CD4-positive, CD25-positive, alpha-beta regulatory T cell (primary cell): Measurements from ENCODE around the gene GULP1. TPM values are rescaled to one million over a fixed set of nuclear protein-coding genes. Genes with fewer than 3 reads are reported as not detected.
"Not testable (repeated sequence)": the region's sequence is repeated elsewhere in the genome, so short reads cannot be mapped to it uniquely, and the experiment has no call there.

Source experiments
- ATAC-seq, 2 donors: fragments of 150-1000 bp; cut with Tn5 transposase; one replicate each; pipeline ENCODE4 v1.10.0; 2021; ENCODE audit warnings: low read depth in 2 of 2, moderate number of reproducible peaks in 2 of 2, moderate library complexity in 1 of 2
- DNase-seq, 3 donors: peaks; one replicate each; pipeline versions ENCODE4 v3.0.0 to v3.0.0-alpha.2; 2012 to 2022; ENCODE audit warnings: mixed read lengths in 1 of 3
- H3K27ac ChIP-seq: one replicate; pipeline ENCODE4 v1.7.0; 2013; ENCODE audit warnings: mild to moderate bottlenecking, low read length; ENCODE audit not compliant: insufficient read depth, poor library complexity, severe bottlenecking
- H3K27me3 ChIP-seq: one replicate; pipeline ENCODE4 v1.7.0; 2013; ENCODE audit warnings: low read length; ENCODE audit not compliant: control insufficient read depth, insufficient read depth
- H3K36me3 ChIP-seq: one replicate; pipeline ENCODE4 v1.7.0; 2013; ENCODE audit warnings: mild to moderate bottlenecking, low read length, moderate library complexity; ENCODE audit not compliant: control insufficient read depth, insufficient read depth
- H3K4me1 ChIP-seq: 2 replicates; pipeline ENCODE4 v1.7.0; 2013; ENCODE audit warnings: mild to moderate bottlenecking, low read length; ENCODE audit not compliant: insufficient read depth, control insufficient read depth, poor library complexity, severe bottlenecking
- H3K4me3 ChIP-seq: one replicate; pipeline ENCODE4 v1.7.0; 2013; ENCODE audit warnings: low read depth, mild to moderate bottlenecking, low read length, moderate library complexity
- H3K9me3 ChIP-seq, 2 experiments: 1 replicate in 1 of 2; 2 replicates in 1 of 2; pipeline ENCODE4 v1.7.0; 2013; ENCODE audit warnings: low read length in 2 of 2, mild to moderate bottlenecking in 1 of 2, moderate library complexity in 1 of 2; ENCODE audit not compliant: control insufficient read depth in 2 of 2
- H3K27ac Mint-ChIP-seq, 3 donors: one replicate each; pipeline ENCODE4 v1.8.0; 2020 to 2022; ENCODE audit warnings: mild to moderate bottlenecking in 3 of 3, mixed read lengths in 3 of 3, moderate library complexity in 2 of 3
- H3K27me3 Mint-ChIP-seq: one replicate; pipeline ENCODE4 v1.8.0; 2022; ENCODE audit warnings: mild to moderate bottlenecking, mixed read lengths
- H3K36me3 Mint-ChIP-seq: one replicate; pipeline ENCODE4 v1.8.0; 2020; ENCODE audit warnings: mixed read lengths
- H3K4me1 Mint-ChIP-seq, 4 donors: one replicate each; pipeline ENCODE4 v1.8.0; 2020 to 2022; ENCODE audit warnings: mixed read lengths in 4 of 4, mild to moderate bottlenecking in 1 of 4
- H3K4me3 Mint-ChIP-seq, 4 donors: one replicate each; pipeline ENCODE4 v1.8.0; 2020 to 2022; ENCODE audit warnings: mild to moderate bottlenecking in 4 of 4, mixed read lengths in 4 of 4, moderate library complexity in 3 of 4
- H3K9me3 Mint-ChIP-seq, 7 donors: one replicate each; pipeline ENCODE4 v1.8.0; 2020 to 2022; ENCODE audit warnings: mixed read lengths in 7 of 7, mild to moderate bottlenecking in 3 of 7, moderate library complexity in 2 of 7
- polyA plus RNA-seq, 4 donors: library from polyadenylated mRNA; unstranded; fragments of 300-500 nt; fragmentation: Illumina TruSeq; gene quantifications; one replicate each; pipeline ENCODE4 v1.2.3, GENCODE V29; 2021
- total RNA-seq: library from RNA; stranded (reverse); gene quantifications from one replicate; pipeline ENCODE4 v1.2.3, GENCODE V29; 2022

GULP1 gene
- total and polyA plus RNA-seq, 5 donors from 2014 or later, result not detected

DNA sequence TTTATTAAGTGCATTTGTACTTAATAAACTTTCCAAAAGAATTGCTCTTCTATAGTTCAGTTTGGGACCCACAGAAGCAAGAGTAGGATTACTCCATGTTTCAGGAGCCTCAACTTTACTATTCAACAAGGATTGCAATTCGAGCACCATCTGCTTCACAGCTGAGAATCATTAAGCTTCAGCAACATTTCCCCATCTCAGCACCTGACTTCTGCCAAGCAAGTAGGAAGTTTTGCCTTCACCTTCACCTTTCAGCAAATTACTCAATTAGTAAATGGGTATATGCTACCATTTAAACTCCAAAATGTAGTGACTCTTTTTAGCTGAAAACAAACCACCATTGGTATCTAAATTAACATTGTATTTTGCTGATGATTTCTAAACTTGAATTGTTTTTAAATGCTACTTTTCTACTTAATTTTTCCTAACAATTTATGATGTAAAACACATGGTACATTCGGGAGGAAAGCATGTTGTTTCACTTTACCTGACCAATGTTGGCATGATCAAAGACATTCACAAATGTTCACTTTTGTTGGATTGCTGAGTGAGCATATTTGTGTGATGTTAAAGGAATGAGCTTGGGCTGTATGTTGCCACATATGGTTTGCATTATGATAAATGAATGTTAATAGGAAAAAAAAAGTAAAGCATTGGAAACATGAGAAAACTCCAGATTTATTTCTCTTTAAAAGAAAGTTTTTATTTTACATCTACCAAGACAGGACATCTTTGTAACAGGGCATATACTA, 159.2 kb downstream of the GULP1 start:
- ATAC-seq (no peak), DNase-seq (no peak)
- Mint-ChIP-seq H3K27me3 (no peaks in the 10 kb centered on the region), H3K4me1 (no peaks in the 10 kb centered on the region), H3K9me3 (peaks cover 0 to 6% (median 0%) of the 10 kb centered on the region in 7 donors), H3K36me3 (no peaks in the 10 kb centered on the region), H3K27ac (no peak overlapping the region), H3K4me3 (no peak overlapping the region)
- Histone ChIP-seq H3K4me1 (no peaks in the 10 kb centered on the region), H3K27ac (no peak overlapping the region), H3K27me3 (no peaks in the 10 kb centered on the region), H3K36me3 (no peaks in the 10 kb centered on the region), H3K9me3 (no peaks in the 10 kb centered on the region), H3K4me3 (no peak overlapping the region)

DNA sequence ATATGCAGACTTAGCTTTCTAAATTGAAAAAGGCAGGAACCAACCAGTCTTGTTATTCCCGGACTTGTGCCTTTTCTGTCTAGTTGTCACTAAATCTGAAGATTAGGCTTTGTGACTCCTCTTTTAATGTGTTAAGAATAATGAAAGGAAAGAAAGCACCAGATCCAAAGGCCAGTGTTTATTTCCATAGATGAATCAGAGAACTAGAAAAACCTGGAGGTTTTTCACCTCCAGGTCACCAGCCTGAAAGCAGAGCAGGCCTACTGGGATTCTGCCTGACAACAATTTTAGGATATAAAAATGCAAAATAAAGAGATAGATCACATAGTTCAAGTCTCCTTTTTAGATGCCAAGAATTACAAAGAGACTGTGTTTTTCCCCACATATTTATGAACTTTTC, 160.4 kb downstream of the GULP1 start:
- no peaks in the 10 kb centered on the region for H3K36me3 Mint-ChIP-seq
- ATAC-seq (no peak), DNase-seq (no peak)
- H3K4me3 Mint-ChIP-seq, result no peak overlapping the region
- Histone ChIP-seq H3K4me3 (no peak overlapping the region), H3K27me3 (no peaks in the 10 kb centered on the region), H3K4me1 (no peaks in the 10 kb centered on the region), H3K27ac (no peak overlapping the region), H3K9me3 (no peaks in the 10 kb centered on the region), H3K36me3 (no peaks in the 10 kb centered on the region)
- no peak overlapping the region for H3K27ac Mint-ChIP-seq
- H3K9me3 Mint-ChIP-seq, result peaks cover 0 to 6% (median 0%) of the 10 kb centered on the region in 7 donors
- H3K27me3 Mint-ChIP-seq, result no peaks in the 10 kb centered on the region
- H3K4me1 Mint-ChIP-seq, result no peaks in the 10 kb centered on the region

DNA sequence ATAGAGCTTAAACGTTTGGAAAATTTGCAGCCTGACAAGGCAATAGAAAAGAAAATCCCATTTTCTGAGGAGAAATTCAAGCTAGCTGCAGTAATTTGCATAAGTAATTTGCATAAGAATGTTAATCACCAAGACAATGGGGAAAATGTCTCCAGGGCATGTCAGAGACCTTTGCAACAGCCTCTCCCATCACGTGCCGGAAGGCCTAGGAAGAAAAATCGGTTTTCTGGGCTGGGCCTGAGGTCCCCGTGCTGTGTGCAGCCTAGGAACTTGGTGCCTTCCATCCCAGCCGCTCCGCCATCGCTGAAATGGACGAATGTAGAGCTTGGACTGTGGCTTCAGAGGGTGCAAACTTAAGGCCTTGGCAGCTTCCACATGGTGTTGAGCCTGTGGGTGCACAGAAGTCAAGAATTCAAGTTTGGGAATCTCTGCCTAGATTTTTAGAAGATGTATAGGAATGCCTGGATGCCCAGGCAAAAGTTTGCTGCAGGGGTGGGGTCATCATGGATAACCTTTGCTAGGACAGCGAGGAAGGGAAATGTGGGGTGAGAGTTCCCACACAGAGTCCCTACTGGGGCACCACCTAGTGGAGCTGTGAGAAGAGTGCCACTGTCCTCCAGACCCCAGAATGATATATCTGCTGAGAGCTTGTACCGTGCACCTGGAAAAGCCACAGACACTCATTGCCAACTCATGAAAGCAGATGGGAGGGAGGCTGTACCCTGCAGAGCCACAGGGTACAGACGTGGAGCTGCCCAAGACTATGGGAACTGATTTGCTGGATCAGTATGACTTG, 164.6 kb downstream of the GULP1 start:
- DNase-seq (no peak), ATAC-seq (no peak)
- Mint-ChIP-seq H3K27me3 (no peaks in the 10 kb centered on the region), H3K4me1 (no peaks in the 10 kb centered on the region), H3K27ac (no peak overlapping the region), H3K36me3 (no peaks in the 10 kb centered on the region), H3K4me3 (no peak overlapping the region), H3K9me3 (peaks cover 0 to 8% (median 4%) of the 10 kb centered on the region in 7 donors)
- no peak overlapping the region for H3K4me3 ChIP-seq
- no peak overlapping the region for H3K27ac ChIP-seq
- no peaks in the 10 kb centered on the region for H3K4me1 ChIP-seq
- H3K9me3 ChIP-seq, result no peaks in the 10 kb centered on the region
- H3K36me3 ChIP-seq, result no peaks in the 10 kb centered on the region
- H3K27me3 ChIP-seq, result no peaks in the 10 kb centered on the region

DNA sequence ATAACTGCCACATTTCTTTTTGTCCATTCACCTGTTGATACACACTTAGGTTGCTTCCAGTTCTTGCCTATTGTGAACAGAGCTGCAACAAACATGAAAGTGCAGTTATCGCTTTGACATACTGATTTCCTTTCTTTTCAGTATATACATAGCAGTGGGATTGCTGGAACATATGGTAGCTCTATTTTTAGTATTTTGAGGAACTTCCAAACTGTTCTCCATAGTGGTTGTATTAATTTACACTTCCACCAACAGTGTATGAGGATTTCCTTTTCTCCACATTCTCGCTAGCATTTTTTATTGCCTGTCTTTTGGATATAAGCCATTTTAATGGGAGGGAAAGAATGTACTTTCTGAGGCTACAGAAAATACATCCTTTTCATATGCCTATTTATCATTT, 167.4 kb downstream of the GULP1 start:
- ATAC-seq (no peak), DNase-seq (no peak)
- Mint-ChIP-seq H3K36me3 (no peaks in the 10 kb centered on the region), H3K4me3 (no peak overlapping the region), H3K27ac (no peak overlapping the region), H3K27me3 (no peaks in the 10 kb centered on the region), H3K9me3 (peaks cover 0 to 8% (median 6%) of the 10 kb centered on the region in 7 donors), H3K4me1 (no peaks in the 10 kb centered on the region)
- Histone ChIP-seq H3K27ac (no peak overlapping the region), H3K27me3 (no peaks in the 10 kb centered on the region), H3K9me3 (no peaks in the 10 kb centered on the region), H3K4me1 (no peaks in the 10 kb centered on the region), H3K36me3 (no peaks in the 10 kb centered on the region), H3K4me3 (no peak overlapping the region)

DNA sequence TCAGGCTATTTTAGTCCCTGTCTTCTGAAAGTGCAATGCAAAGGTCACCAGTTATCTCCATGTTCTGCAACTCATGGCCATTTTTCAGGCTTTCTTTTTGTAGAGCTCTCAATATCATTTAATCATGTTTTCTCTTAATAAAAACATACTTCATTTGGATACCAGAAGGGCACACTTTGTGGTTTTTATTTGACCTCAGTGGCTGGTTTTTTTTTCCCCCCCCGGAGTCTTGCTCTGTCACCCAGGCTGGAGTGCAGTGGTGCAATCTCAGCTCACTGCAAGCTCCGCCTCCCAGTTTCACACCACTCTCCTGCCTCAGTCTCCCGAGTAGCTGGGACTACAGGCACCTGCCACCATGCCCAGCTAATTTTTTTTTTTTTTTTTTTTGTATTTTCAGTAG, 174.4 kb downstream of the GULP1 start:
- H3K36me3 ChIP-seq, H3K27me3 Mint-ChIP-seq, H3K27me3 ChIP-seq, H3K4me1 Mint-ChIP-seq, H3K9me3 ChIP-seq, DNase-seq, H3K9me3 Mint-ChIP-seq, H3K36me3 Mint-ChIP-seq, H3K4me3 Mint-ChIP-seq, H3K27ac ChIP-seq, H3K27ac Mint-ChIP-seq, ATAC-seq, H3K4me1 ChIP-seq, H3K4me3 ChIP-seq: not testable (repeated sequence)

DNA sequence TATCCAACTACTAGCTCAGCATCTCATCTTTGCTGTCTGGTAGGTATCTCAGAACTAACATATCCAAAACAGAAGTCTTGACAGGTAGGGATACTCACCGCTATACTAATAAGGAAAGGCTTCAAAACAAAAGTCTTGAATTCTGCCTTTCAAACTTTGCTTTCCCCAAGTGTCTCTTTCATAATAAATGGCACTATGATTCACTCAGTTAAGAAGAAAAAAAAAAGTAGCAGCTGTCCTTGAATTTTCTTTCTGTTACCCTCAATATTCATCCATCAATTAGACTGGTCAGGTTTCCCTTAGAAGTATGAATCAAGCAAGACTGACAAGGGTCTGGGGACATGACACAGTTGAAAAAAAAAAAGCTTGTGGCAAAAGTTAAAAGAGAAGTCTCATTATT, 175.1 kb downstream of the GULP1 start:
- no peak overlapping the region for H3K4me3 ChIP-seq
- no peak overlapping the region for H3K4me3 Mint-ChIP-seq
- no peaks in the 10 kb centered on the region for H3K4me1 Mint-ChIP-seq
- H3K27ac Mint-ChIP-seq, result no peak overlapping the region
- no peaks in the 10 kb centered on the region for H3K4me1 ChIP-seq
- peaks cover 0 to 5% (median 2%) of the 10 kb centered on the region in 7 donors for H3K9me3 Mint-ChIP-seq
- H3K27me3 ChIP-seq, result no peaks in the 10 kb centered on the region
- no peak for ATAC-seq
- no peak for DNase-seq
- no peaks in the 10 kb centered on the region for H3K36me3 Mint-ChIP-seq
- H3K27ac ChIP-seq, result no peak overlapping the region
- H3K36me3 ChIP-seq, result no peaks in the 10 kb centered on the region
- no peaks in the 10 kb centered on the region for H3K27me3 Mint-ChIP-seq
- no peaks in the 10 kb centered on the region for H3K9me3 ChIP-seq

DNA sequence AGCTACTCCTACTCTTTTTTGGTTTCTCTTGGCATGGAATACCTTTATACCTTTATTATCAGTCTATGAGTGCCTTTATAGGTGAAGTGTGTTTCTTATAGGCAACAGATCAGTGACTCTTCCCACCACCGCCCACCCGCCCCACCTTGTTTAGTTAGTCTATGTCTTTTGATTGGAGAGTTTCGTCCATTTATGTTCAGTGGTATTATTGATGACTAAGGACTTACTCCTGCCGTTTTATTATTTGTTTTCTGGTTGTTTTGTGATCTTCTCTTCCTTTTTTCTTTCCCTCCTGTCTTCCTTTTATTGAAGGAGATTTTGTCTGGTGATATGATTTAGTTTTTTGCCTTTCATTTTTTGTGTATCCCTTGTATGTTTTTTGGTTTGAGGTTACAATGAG, 179.5 kb downstream of the GULP1 start:
- H3K9me3 ChIP-seq, result no peaks in the 10 kb centered on the region
- H3K4me1 ChIP-seq, result no peaks in the 10 kb centered on the region
- no peaks in the 10 kb centered on the region for H3K27me3 Mint-ChIP-seq
- ATAC-seq, result no peak
- DNase-seq, result no peak
- no peak overlapping the region for H3K27ac ChIP-seq
- no peaks in the 10 kb centered on the region for H3K27me3 ChIP-seq
- H3K4me1 Mint-ChIP-seq, result no peaks in the 10 kb centered on the region
- no peak overlapping the region for H3K27ac Mint-ChIP-seq
- H3K9me3 Mint-ChIP-seq, result peaks cover 0 to 2% (median 1%) of the 10 kb centered on the region in 7 donors
- H3K36me3 ChIP-seq, result no peaks in the 10 kb centered on the region
- no peak overlapping the region for H3K4me3 Mint-ChIP-seq
- no peaks in the 10 kb centered on the region for H3K36me3 Mint-ChIP-seq
- H3K4me3 ChIP-seq, result no peak overlapping the region

DNA sequence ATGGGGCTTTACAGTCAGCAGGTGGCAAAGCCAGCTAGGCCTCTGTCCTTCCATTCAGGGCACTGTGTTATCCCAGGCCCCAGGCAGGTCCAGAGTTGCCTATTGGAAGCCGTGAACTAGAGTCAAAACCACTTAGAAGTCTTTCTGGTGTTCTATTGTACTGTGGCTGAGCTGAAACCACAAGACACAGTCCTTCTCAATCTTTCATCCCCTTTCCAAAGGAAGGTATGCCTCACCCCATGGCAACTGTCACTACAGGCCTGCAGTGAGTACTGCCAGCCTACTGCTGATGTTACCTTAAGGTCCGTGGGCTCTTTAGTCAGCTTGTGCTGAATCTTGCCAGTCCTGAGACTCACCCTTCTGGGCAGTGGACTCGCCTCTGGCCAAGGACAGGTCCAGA, 181.6 kb downstream of the GULP1 start:
- Histone ChIP-seq H3K4me1 (no peaks in the 10 kb centered on the region), H3K27me3 (no peaks in the 10 kb centered on the region), H3K9me3 (no peaks in the 10 kb centered on the region), H3K4me3 (no peak overlapping the region), H3K36me3 (no peaks in the 10 kb centered on the region), H3K27ac (no peak overlapping the region)
- H3K4me1 Mint-ChIP-seq, result no peaks in the 10 kb centered on the region
- DNase-seq, result no peak
- no peaks in the 10 kb centered on the region for H3K36me3 Mint-ChIP-seq
- ATAC-seq, result no peak
- peaks cover 0 to 2% (median 1%) of the 10 kb centered on the region in 7 donors for H3K9me3 Mint-ChIP-seq
- H3K27ac Mint-ChIP-seq, result no peak overlapping the region
- no peaks in the 10 kb centered on the region for H3K27me3 Mint-ChIP-seq
- H3K4me3 Mint-ChIP-seq, result no peak overlapping the region
